ENCODE results near the gene TICRR.

The TICRR gene

DNA sequence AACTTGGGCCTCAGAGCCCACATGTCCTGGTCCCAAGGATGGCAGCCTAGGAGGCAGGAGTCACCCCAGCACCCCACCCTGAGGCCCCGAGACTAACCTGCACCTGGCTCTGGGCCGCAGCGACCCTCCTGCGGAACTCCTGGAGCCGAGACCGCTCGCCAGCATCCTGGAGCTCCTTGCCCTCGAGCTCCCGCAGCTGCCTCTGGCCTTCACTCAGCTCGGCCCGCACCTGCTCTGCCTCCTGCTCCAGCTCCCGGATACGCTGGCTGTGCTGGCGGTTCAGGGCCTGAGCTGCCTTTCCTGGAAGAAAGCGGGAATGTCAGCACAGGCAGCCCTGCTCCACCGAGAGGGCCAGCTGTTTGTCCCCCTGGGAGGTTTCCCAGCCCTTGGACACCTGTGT lies 66.8 kb downstream of the TICRR start:
- TF ChIP-seq, protein P1, sequence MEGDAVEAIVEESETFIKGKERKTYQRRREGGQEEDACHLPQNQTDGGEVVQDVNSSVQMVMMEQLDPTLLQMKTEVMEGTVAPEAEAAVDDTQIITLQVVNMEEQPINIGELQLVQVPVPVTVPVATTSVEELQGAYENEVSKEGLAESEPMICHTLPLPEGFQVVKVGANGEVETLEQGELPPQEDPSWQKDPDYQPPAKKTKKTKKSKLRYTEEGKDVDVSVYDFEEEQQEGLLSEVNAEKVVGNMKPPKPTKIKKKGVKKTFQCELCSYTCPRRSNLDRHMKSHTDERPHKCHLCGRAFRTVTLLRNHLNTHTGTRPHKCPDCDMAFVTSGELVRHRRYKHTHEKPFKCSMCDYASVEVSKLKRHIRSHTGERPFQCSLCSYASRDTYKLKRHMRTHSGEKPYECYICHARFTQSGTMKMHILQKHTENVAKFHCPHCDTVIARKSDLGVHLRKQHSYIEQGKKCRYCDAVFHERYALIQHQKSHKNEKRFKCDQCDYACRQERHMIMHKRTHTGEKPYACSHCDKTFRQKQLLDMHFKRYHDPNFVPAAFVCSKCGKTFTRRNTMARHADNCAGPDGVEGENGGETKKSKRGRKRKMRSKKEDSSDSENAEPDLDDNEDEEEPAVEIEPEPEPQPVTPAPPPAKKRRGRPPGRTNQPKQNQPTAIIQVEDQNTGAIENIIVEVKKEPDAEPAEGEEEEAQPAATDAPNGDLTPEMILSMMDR (IDR thresholded peaks at IDR 0.05; ENCODE audit: low read length), result no peak
- TF ChIP-seq EZH2 (optimal IDR thresholded peaks at IDR 0.05; ENCODE audit: low read depth, low read length) (no peak), EZH2phosphoT487 (IDR thresholded peaks at IDR 0.05; ENCODE audit: low read length) (no peak)
- no peak for DNase-seq
- Histone ChIP-seq H3K9me3 (replicated peaks; ENCODE audit: insufficient read depth, low read length) (no peaks in the 10 kb centered on the region), H3K36me3 (replicated peaks; ENCODE audit: insufficient read depth, low read length) (no peaks in the 10 kb centered on the region), H3K27ac (ENCODE audit: low read length) (no peak overlapping the region), H3K79me2 (ENCODE audit: low read length) (no peaks in the 10 kb centered on the region), H3K9me2 (replicated peaks; ENCODE audit: insufficient read depth, low read length) (no peaks in the 10 kb centered on the region), H2AFZ (ENCODE audit: low read length) (no peak overlapping the region), H3K4me1 (ENCODE audit: low read length) (no peaks in the 10 kb centered on the region), H3K4me2 (ENCODE audit: low read depth, low read length) (no peak overlapping the region), H3K27me3 (replicated peaks; ENCODE audit: insufficient read depth, low read length) (no peaks in the 10 kb centered on the region), H3F3A (ENCODE audit: insufficient read depth, low read length) (no peaks in the 10 kb centered on the region), H4K20me1 (ENCODE audit: insufficient read depth, low read length) (no peaks in the 10 kb centered on the region), H3K4me3 (ENCODE audit: low read length) (no peak overlapping the region), H3K9ac (ENCODE audit: low read length) (no peak overlapping the region)

DNA sequence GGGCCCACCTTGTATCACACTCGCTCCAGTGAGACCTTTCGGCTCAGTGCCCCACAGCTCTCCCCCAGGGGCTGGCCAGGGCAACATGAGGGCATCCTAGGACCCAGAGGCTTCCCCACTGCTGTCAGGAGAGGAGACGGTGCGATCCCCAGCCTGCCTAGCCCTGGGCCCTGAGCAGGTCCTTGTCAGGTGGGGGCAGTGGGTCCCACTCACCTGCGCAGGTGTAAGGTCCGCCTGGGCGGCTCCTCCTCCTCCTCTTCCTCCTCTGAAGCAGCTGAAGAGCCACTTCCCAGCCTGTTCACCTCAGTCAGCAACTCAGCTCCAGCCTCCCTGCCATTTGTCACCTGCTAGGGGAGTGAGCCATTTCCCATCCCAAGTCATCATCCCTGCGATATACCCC lies 70.4 kb downstream of the TICRR start:
- H2AFZ ChIP-seq (ENCODE audit: low read length), result no peak overlapping the region
- no peaks in the 10 kb centered on the region for H3K36me3 ChIP-seq (replicated peaks; ENCODE audit: insufficient read depth, low read length)
- H3K4me1 ChIP-seq (ENCODE audit: low read length), result peaks cover 3% of the 10 kb centered on the region; the same call in 1 of the 2 replicates
- H3K9ac ChIP-seq (ENCODE audit: low read length), result no peak overlapping the region
- DNase-seq, result no peak
- TF ChIP-seq, protein P1 (IDR thresholded peaks at IDR 0.05; ENCODE audit: low read length), result no peak
- no peak overlapping the region for H3K27ac ChIP-seq (ENCODE audit: low read length)
- H3K27me3 ChIP-seq (replicated peaks; ENCODE audit: insufficient read depth, low read length), result no peaks in the 10 kb centered on the region
- no peaks in the 10 kb centered on the region for H3K79me2 ChIP-seq (ENCODE audit: low read length)
- H3K9me3 ChIP-seq (replicated peaks; ENCODE audit: insufficient read depth, low read length), result no peaks in the 10 kb centered on the region
- no peaks in the 10 kb centered on the region for H4K20me1 ChIP-seq (ENCODE audit: insufficient read depth, low read length)
- no peak overlapping the region for H3K4me3 ChIP-seq (ENCODE audit: low read length)
- H3F3A ChIP-seq (ENCODE audit: insufficient read depth, low read length), result no peaks in the 10 kb centered on the region
- no peak overlapping the region for H3K4me2 ChIP-seq (ENCODE audit: low read depth, low read length)
- H3K9me2 ChIP-seq (replicated peaks; ENCODE audit: insufficient read depth, low read length), result no peaks in the 10 kb centered on the region

DNA sequence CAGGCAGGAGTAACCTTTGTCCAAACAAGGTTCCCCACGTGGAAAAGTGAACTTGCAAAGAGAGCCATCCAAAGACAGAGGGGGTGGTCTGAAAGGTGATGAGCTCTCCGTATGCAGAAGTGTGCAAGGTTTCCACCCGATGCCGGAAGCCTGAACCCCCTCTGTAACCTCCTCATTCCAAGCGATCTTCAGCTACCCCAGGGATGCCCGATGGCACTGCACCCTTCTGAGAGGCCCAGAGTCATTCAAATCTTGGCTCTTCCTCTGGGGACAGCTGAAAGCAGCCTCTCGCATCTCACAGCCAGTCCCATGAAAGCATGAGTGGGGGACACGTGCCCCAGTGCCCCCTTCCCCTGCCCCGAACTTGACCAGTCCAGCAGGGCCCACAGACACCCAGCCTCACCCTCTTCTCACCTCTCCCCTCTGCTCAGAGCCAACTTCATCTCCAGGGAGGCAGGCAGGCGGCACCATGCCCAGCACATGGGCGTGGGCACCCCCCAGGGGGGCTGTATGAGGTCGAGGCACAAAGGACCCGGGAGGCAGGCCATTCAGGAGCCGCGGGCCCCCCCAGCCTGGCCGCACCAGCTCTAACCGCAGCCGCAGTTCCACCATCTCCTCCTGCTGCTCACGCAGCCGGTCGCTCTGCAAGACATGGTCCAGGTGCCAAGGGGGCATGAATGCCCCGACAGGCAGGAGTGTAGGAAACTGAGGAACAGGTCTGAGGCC lies 71.3 kb downstream of the TICRR start:
- TF ChIP-seq EZH2phosphoT487 (IDR thresholded peaks at IDR 0.05; ENCODE audit: low read length) (no peak), EZH2 (optimal IDR thresholded peaks at IDR 0.05; ENCODE audit: low read depth, low read length) (no peak)
- TF ChIP-seq, protein P1 (IDR thresholded peaks at IDR 0.05; ENCODE audit: low read length), result no peak

More for the DNA sequence above, 71.3 kb downstream of the TICRR start:
- Histone ChIP-seq H3K4me3 (ENCODE audit: low read length) (no peak overlapping the region), H3K4me1 (ENCODE audit: low read length) (peaks cover 3% of the 10 kb centered on the region; the same call in 1 of the 2 replicates), H3K9ac (ENCODE audit: low read length) (no peak overlapping the region), H2AFZ (ENCODE audit: low read length) (no peak overlapping the region), H3K36me3 (replicated peaks; ENCODE audit: insufficient read depth, low read length) (no peaks in the 10 kb centered on the region), H3F3A (ENCODE audit: insufficient read depth, low read length) (no peaks in the 10 kb centered on the region), H3K9me2 (replicated peaks; ENCODE audit: insufficient read depth, low read length) (no peaks in the 10 kb centered on the region), H3K79me2 (ENCODE audit: low read length) (no peaks in the 10 kb centered on the region), H3K27me3 (replicated peaks; ENCODE audit: insufficient read depth, low read length) (no peaks in the 10 kb centered on the region), H4K20me1 (ENCODE audit: insufficient read depth, low read length) (no peaks in the 10 kb centered on the region), H3K4me2 (ENCODE audit: low read depth, low read length) (no peak overlapping the region), H3K9me3 (replicated peaks; ENCODE audit: insufficient read depth, low read length) (no peaks in the 10 kb centered on the region), H3K27ac (ENCODE audit: low read length) (no peak overlapping the region)
- DNase-seq, result no peak
